HT-29 (cell line): ENCODE measurements around the gene ARPC2. TPM values are rescaled to one million over a fixed set of nuclear protein-coding genes. Genes with fewer than 3 reads are reported as not detected.

Experiments used
- DNase-seq: peaks from one replicate; pipeline ENCODE4 v3.0.0-alpha.2; 2015; ENCODE audit warnings: low spot score
- total RNA-seq: library from RNA; depleted of rRNA; stranded (reverse); fragments of >200 nt; shearing (Covaris generic); gene quantifications from 2 replicates; pipeline ENCODE4 v1.2.3, GENCODE V29; 2014

Gene ARPC2
- total RNA-seq, 1 experiment from 2014 or later = 220 TPM

DNA sequence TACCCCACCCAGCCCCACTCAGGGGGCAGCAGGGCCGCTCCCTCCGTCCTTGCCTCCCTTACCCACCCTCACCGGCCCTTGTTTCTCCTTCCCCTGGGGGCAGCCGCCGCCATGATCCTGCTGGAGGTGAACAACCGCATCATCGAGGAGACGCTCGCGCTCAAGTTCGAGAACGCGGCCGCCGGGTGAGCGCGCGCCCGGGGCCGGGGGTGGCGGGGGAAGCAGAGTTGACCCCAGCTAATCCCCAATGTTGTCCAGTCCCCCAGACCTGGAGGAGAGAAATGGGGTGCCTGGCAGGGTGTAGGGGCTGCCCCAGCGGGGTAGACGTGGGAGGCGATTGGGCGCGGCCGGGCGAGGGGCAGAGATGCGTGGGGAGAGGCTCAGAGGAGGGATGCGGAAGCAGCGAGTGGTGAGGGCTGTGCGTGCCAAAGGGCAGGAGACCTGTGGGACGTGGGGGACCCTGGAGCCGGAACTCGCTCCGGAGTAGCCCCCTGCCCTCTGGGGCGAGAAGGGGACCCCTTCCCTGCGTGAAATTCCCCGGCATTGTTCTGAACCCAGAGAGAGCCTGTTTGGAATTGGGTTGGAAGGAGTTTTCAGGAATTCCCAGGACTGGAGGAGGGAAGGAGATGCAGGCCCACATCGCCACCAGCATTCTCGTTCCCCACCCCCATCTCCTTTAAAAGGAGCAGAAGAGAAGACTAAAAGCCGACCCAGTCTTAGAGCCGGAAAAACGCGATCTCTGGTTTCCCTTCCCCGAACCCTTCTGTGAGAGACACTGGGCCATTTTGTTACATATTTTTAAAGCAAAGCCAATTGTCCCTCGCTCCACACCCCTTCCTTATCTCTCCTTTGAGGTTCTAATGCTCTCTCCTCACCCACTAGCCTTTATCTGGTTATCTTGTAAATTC lies 625 bp downstream of the ARPC2 start:
- peak; percentile 48 for DNase-seq

GRCh38 chr2:218218268-218219185 lies 1.5 kb downstream of the ARPC2 start:
- DNase-seq = peak; percentile 9

DNA sequence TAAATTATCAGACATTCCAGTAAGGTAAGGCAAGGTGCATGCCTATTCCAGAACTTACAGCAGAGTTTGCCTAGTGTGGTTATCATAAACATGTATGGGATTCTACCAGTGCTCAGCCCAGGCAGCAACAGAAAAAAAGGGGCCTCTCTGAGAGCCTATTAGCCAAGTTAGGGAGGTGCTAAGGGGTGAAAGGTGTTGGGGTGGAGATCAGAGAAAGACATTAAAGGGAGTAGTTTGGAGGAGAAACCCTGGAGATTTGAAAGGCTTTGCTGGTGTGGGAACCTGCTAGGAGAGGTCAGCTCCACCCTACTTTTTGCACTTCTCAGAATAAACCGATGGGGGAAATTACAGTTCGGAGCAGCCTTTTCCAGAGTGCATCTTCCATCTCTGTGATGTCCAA lies 2.9 kb downstream of the ARPC2 start:
- peak; percentile 29 for DNase-seq

- no peak for DNase-seq
These were observed 4.0 kb downstream of the ARPC2 start for GRCh38 chr2:218221000-218221399.

GRCh38 chr2:218223046-218223445 lies 6.1 kb downstream of the ARPC2 start:
- no peak for DNase-seq

DNA sequence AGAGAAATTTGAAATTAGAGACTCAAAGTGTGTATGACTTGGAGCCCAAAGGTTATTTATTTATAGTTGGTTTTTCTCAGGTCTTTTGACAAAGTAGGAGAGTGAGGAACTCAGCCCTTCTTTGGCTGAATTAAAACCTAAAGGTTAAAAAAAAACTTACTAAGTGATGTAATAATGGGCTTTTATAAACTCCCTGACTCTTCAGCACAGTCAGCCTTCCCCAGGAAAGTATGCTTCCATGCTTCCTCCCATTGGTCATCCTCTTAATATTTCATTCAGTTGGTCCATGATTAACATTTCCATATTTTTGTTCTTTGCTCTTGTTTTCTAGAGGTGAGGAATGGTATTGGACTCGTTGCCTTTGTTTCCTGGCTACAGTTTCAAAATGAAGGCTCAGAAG lies 7.2 kb downstream of the ARPC2 start:
- no peak for DNase-seq

GRCh38 chr2:218226903-218227302 lies 9.9 kb downstream of the ARPC2 start:
- DNase-seq = no peak

- DNase-seq = peak; percentile 14
These were observed 11.5 kb downstream of the ARPC2 start for GRCh38 chr2:218228366-218229090.

DNA sequence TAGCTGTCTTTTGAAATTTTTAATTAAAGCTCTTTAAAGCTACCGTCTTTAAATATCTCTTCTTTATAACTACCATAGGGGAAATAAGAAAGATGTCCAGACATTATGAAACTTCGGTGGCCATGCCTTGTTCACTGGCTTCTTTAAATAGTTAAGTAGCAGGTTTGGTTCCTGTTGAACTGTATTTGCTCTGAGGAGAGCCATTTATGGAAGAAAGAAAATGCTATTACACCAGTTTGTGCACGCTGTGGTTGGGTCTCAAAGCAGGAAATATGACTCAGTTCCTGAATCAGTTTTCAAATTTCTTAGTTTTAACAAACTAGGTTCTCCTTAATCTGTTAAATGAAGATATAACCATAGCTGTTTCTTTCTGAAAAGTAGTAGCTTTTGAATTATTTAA lies 12.2 kb downstream of the ARPC2 start:
- DNase-seq = no peak

DNA sequence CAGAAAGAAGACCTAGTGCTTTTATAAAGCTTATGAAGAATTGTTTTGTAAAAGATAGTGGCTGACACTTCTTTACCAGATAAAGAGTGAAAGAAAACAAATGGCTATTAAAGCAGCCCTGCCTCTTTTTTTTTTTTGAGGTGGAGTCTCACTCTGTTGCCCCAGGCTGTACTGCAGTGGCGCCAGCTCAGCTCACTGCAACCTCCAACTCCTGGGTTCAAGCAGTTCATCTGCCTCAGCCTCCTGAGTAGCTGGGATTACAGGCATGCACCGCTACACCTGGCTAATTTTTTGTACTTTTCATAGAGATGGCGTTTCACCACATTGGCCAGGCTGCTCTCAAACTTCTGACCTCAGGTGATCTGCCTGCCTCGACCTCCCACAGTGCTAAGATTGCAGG lies 12.9 kb downstream of the ARPC2 start:
- DNase-seq = no peak

- DNase-seq = peak; percentile 84
These were observed 13.9 kb downstream of the ARPC2 start for GRCh38 chr2:218230882-218231281.

DNA sequence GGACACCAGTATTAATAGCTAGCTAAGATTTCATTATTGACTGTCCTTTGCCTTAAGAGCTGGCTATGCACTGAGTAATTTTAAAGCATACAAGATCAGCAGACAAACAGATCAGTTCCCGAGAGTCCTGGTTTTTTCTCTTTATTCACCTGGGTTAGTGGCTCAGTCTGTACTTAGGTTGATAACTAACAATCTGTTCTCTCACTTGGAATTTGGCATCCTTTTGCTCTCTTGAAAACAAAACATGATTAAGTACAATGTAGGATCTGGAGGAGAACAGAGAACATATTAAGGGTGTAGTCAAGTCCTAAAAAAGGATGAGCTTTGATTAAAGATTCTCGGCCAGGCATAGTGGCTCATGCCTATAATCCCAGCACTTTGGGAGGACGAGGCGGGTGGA lies 16.6 kb downstream of the ARPC2 start:
- DNase-seq = no peak

- no peak for DNase-seq
These were observed 17.5 kb downstream of the ARPC2 start for GRCh38 chr2:218234521-218234920.

GRCh38 chr2:218235017-218235416 lies 18.0 kb downstream of the ARPC2 start:
- no peak for DNase-seq

DNA sequence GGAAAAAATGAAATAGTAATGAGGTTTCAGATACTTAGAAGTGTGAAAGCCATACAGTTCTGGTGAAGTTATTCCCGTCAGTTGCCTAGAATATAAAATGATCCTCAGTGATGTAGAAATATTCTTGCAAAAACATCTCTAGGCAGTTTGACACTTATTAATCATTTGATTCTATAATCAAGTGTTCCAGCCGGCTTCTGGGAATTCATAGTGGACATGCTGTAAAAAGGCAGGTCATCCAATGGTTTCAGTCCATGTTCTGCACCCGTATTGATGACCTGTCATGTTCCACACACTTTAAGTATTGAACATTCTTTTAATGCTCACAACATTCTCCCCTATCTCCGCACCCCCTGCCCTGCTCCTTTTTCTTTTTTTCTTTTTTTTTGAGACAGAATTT lies 19.8 kb downstream of the ARPC2 start:
- no peak for DNase-seq

DNA sequence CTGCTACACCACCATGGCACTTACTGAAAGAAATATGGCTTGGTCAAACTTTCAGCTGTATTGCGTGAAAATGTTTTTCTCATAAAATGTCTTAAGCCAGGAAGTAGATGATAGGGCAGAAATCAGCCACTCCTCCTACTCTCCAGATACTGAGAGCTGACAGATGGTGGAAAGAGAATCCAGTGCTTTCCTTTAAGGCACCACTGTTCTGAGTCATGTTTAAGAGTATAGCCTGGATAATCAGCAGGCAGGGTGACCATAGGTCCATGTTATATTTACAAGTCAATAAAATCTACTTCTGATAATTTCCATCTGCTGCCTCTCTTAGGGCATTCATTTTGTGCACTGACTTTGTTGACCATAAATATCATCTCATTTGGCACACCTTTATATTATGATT lies 21.9 kb downstream of the ARPC2 start:
- no peak for DNase-seq

- no peak for DNase-seq
These were observed 27.2 kb downstream of the ARPC2 start for GRCh38 chr2:218244204-218244603.

DNA sequence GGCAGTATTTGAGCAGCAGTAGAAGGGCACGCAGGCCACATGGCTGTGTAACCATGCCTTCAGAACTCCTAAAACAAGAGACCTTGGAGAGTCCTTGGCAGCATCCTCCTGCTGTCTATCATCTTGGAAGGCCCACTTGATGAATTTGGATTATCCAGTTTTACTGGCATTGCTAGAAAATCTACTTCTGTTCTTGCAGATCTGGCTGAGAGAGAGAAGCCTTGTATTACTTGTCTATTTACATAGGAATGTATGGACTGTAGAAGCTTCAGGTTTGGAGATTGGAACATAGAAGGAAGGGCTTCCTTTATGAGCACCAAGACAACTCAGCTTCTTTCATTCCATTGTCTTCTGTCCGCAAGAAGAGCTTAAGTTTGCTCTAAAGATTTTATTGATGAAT lies 27.7 kb downstream of the ARPC2 start:
- DNase-seq = no peak

GRCh38 chr2:218245214-218245613 lies 28.2 kb downstream of the ARPC2 start:
- no peak for DNase-seq

- DNase-seq = no peak
These were observed 32.7 kb downstream of the ARPC2 start for GRCh38 chr2:218249691-218250090.

DNA sequence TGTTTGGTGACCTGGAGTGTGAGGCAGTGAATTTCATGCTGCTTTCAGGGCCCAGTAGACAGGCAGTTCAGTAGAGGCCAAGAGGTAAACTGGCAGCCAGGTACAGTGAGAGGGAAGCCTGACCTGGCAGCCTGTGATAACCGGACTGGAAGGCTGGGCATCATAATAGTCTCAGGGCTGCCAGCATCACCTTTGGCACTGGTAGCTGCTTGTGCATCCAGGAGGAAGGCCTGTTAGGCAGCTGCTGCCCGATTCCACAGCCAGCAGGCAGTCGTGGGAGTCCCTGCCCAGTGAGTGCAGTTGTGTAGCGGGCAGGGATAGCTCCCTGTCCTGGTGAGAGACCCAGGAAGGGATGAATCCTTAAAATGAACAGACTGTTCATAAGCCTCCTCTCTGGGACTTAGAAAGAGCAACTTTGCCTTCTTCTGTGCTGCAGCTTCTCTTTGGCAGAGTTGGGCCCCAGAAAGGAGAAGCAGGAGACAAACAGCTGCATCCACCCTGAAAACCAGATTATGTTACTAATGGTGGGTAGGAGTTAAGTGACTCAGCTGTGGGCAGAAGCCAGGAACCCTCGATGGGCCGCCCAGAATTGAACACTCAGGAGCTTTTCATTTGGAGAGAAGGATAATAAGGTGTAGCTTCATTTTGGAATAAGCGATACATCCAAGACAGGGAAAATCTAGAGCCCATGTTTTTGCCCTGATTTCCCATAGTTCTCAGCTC lies 35.7 kb downstream of the ARPC2 start:
- no peak for DNase-seq
